HuH-7 (cell line): ENCODE data around the gene ZC3H12D.

ENCODE experiments used
- DNase-seq: peaks from one replicate; pipeline ENCODE4 v3.0.0; 2011; ENCODE audit warnings: low spot score

ZC3H12D gene

GRCh38 chr6:149443411-149444181 is 41.2 kb downstream of the ZC3H12D start:
- peak; percentile 2 for DNase-seq

GRCh38 chr6:149441740-149442139 is 43.1 kb downstream of the ZC3H12D start:
- no peak for DNase-seq

- DNase-seq = peak; percentile 72
Measured at GRCh38 chr6:149440735-149441671, 43.8 kb downstream of the ZC3H12D start.

- peak; percentile 4 for DNase-seq
Measured at GRCh38 chr6:149439626-149440025, 45.2 kb downstream of the ZC3H12D start.

- no peak for DNase-seq
Measured at GRCh38 chr6:149438855-149439254, 46.0 kb downstream of the ZC3H12D start.

- DNase-seq = no peak
Measured at GRCh38 chr6:149437212-149437611, 47.6 kb downstream of the ZC3H12D start.

- no peak for DNase-seq
Measured at GRCh38 chr6:149436647-149437046, 48.2 kb downstream of the ZC3H12D start.

- no peak for DNase-seq
Measured at GRCh38 chr6:149435919-149436586, 48.8 kb downstream of the ZC3H12D start.

GRCh38 chr6:149433881-149434280 is 50.9 kb downstream of the ZC3H12D start:
- no peak for DNase-seq

GRCh38 chr6:149433405-149433804 is 51.4 kb downstream of the ZC3H12D start:
- no peak for DNase-seq

- peak; percentile 93 for DNase-seq
Measured at GRCh38 chr6:149431905-149432775, 52.7 kb downstream of the ZC3H12D start.

GRCh38 chr6:149429427-149430360 is 55.1 kb downstream of the ZC3H12D start:
- no peak for DNase-seq

GRCh38 chr6:149428606-149429005 is 56.2 kb downstream of the ZC3H12D start:
- no peak for DNase-seq

GRCh38 chr6:149425754-149426153 is 59.1 kb downstream of the ZC3H12D start:
- DNase-seq = no peak

GRCh38 chr6:149425224-149425623 is 59.6 kb downstream of the ZC3H12D start:
- DNase-seq = no peak

GRCh38 chr6:149423964-149424440 is 60.8 kb downstream of the ZC3H12D start:
- no peak for DNase-seq

GRCh38 chr6:149422581-149422980 is 62.2 kb downstream of the ZC3H12D start:
- DNase-seq = no peak

GRCh38 chr6:149421132-149421531 is 63.7 kb downstream of the ZC3H12D start:
- DNase-seq = no peak

GRCh38 chr6:149419696-149420404 is 65.0 kb downstream of the ZC3H12D start:
- no peak for DNase-seq

GRCh38 chr6:149414821-149415220 is 70.0 kb downstream of the ZC3H12D start:
- DNase-seq = no peak
